Motor neuron (in vitro differentiated cells): ENCODE results near the gene TMEM214. TPM values are rescaled to one million over a fixed set of nuclear protein-coding genes. Genes with fewer than 3 reads are reported as not detected.
A peak's percentile ranks its signal among the peaks of the same experiment; 100 is the strongest.

ENCODE experiments used
- ATAC-seq, 8 experiments: fragments of 200-7000 bp; cut with Tn5 transposase; replicated peaks in 6 of 8; 2 replicates each; pipeline ENCODE4 v1.8.0; 2021; ENCODE audit warnings: mild to moderate bottlenecking in 8 of 8, moderate library complexity in 8 of 8
- H3K27ac ChIP-seq, 2 donors: fragments of 250-450 bp; sonication (Bioruptor Pico); 2 replicates each; pipeline ENCODE4 v1.9.0; 2021; ENCODE audit warnings: antibody characterized with exemption in 2 of 2, mild to moderate bottlenecking in 2 of 2, moderate library complexity in 1 of 2
- H3K4me1 ChIP-seq, 2 donors: fragments of 250-450 bp; sonication (Bioruptor Pico); replicated peaks in 1 of 2; 2 replicates each; pipeline ENCODE4 v1.6.1; 2021; ENCODE audit warnings: antibody characterized with exemption in 2 of 2, mild to moderate bottlenecking in 2 of 2, moderate library complexity in 1 of 2
- H3K4me3 ChIP-seq, 5 donors: fragments of 250-450 bp; sonication (Bioruptor Pico); 2 replicates each; pipeline ENCODE4 v1.9.0; 2021; ENCODE audit warnings: antibody characterized with exemption in 5 of 5, mild to moderate bottlenecking in 5 of 5, moderate library complexity in 4 of 5
- WGBS, 10 experiments: fragments of 450-650 bp; shearing (Covaris generic); methylation state at CpG; one replicate each; pipeline ENCODE4 v1.0.0; 2022; 5-methylcytosine and 5-hydroxymethylcytosine counted together
- in situ Hi-C, 9 experiments: fragments of 400-800 bp; cut with MboI; loops; one replicate each; pipeline ENCODE4 v1.15.0; 2021; ENCODE audit warnings: low sequenced_read_pairs in 9 of 9, low pct_unique_long_range_greater_than_20kb in 2 of 9; ENCODE audit not compliant: unreplicated experiment in 9 of 9
- total RNA-seq, 8 experiments: library from RNA; unstranded; fragments of 300-600 nt; gene quantifications; 2 replicates each; pipeline versions ENCODE4 v1.2.3 to v1.2.4, GENCODE V29; 2022

TMEM214 gene
- total RNA-seq, 8 experiments from 2014 or later: 11.8 to 44.1 (median 30.1) TPM

- ATAC-seq: no peak
- 73 to 100% (median 94%) methylated on average over 1 to 2 of the region's 2 CpGs; no CpG with 5 or more reads in 1 of the 10 experiments for WGBS, 10 experiments
- in situ Hi-C loops: loop anchor here in 1 of 9 experiments (25.0 kb wide), 1 partner anchor 164 kb away; the partner anchor contains the start of gene DPYSL5
- no peak overlapping the region for H3K27ac ChIP-seq
- H3K4me1 ChIP-seq: no peaks in the 10 kb centered on the region
- no peak overlapping the region for H3K4me3 ChIP-seq
Observed at GRCh38 chr2:27000995-27001394, 31.8 kb upstream of the TMEM214 start.

GRCh38 chr2:27001950-27002349 is 30.8 kb upstream of the TMEM214 start:
- no peak overlapping the region for H3K4me3 ChIP-seq
- H3K27ac ChIP-seq: no peak overlapping the region
- 0 to 80% (median 60%) methylated on average over 1 to 5 of the region's 5 CpGs; no CpG with 5 or more reads in 2 of the 10 experiments for WGBS, 10 experiments
- no peaks in the 10 kb centered on the region for H3K4me1 ChIP-seq
- in situ Hi-C loops: loop anchor here in 1 of 9 experiments (25.0 kb wide), 1 partner anchor 165 kb away; the partner anchor contains the start of gene DPYSL5
- peak in 7 of 8 experiments; percentile 19 to 62 (median 30) for ATAC-seq

- in situ Hi-C loops: loop anchor here in 1 of 9 experiments (25.0 kb wide), 1 partner anchor 166 kb away; the partner anchor contains the start of gene DPYSL5
- peak; percentile 45 to 95 (median 86) for ATAC-seq
- WGBS, 10 experiments: 20 to 100% (median 89%) methylated on average over 1 to 4 of the region's 4 CpGs; no CpG with 5 or more reads in 5 of the 10 experiments
- H3K4me1 ChIP-seq: no peaks in the 10 kb centered on the region
- no peak overlapping the region for H3K4me3 ChIP-seq
- no peak overlapping the region for H3K27ac ChIP-seq
Observed at GRCh38 chr2:27003007-27003406, 29.8 kb upstream of the TMEM214 start.

- in situ Hi-C loops: loop anchor here in 1 of 9 experiments (25.0 kb wide), 1 partner anchor 167 kb away; the partner anchor contains the start of gene DPYSL5
- Histone ChIP-seq H3K4me3 (no peak overlapping the region), H3K4me1 (no peaks in the 10 kb centered on the region), H3K27ac (no peak overlapping the region)
- ATAC-seq: peak in 4 of 8 experiments; percentile 26 to 45 (median 33)
- WGBS, 10 experiments: 67 to 94% (median 76%) methylated on average over 1 to 9 of the region's 9 CpGs; no CpG with 5 or more reads in 3 of the 10 experiments
Observed at GRCh38 chr2:27003857-27004256, 28.9 kb upstream of the TMEM214 start.

GRCh38 chr2:27006602-27007415 is 26.0 kb upstream of the TMEM214 start:
- no peak overlapping the region for H3K4me3 ChIP-seq
- no peak for ATAC-seq
- H3K4me1 ChIP-seq: no peaks in the 10 kb centered on the region
- in situ Hi-C loops: loop anchor here in 1 of 9 experiments (25.0 kb wide), 1 partner anchor 170 kb away; the partner anchor contains the start of gene DPYSL5
- 67 to 94% (median 72%) methylated on average over 1 to 6 of the region's 6 CpGs for WGBS, 10 experiments
- no peak overlapping the region for H3K27ac ChIP-seq

- no peak for ATAC-seq
- H3K4me1 ChIP-seq: no peaks in the 10 kb centered on the region
- H3K27ac ChIP-seq: no peak overlapping the region
Observed at GRCh38 chr2:27007416-27008374, 25.1 kb upstream of the TMEM214 start.

GRCh38 chr2:27008678-27009077 is 24.1 kb upstream of the TMEM214 start:
- Histone ChIP-seq H3K4me1 (no peaks in the 10 kb centered on the region), H3K27ac (no peak overlapping the region), H3K4me3 (no peak overlapping the region)
- WGBS, 10 experiments: 70 to 100% (median 85%) methylated on average over 1 to 4 of the region's 4 CpGs; no CpG with 5 or more reads in 4 of the 10 experiments
- ATAC-seq: no peak
- in situ Hi-C loops: loop anchor here in 1 of 9 experiments (25.0 kb wide), 1 partner anchor 171 kb away; the partner anchor contains the start of gene DPYSL5

More at GRCh38 chr2:27007416-27008374, 25.1 kb upstream of the TMEM214 start:
- 58 to 98% (median 83%) methylated on average over 4 to 8 of the region's 8 CpGs for WGBS, 10 experiments
- in situ Hi-C loops: loop anchor here in 1 of 9 experiments (25.0 kb wide), 1 partner anchor 170 kb away; the partner anchor contains the start of gene DPYSL5
- no peak overlapping the region for H3K4me3 ChIP-seq

- no peak for ATAC-seq
- H3K4me1 ChIP-seq: no peaks in the 10 kb centered on the region
- H3K27ac ChIP-seq: no peak overlapping the region
- H3K4me3 ChIP-seq: no peak overlapping the region
- in situ Hi-C loops: loop anchor here in 1 of 9 experiments (25.0 kb wide), 1 partner anchor 172 kb away; the partner anchor contains the start of gene DPYSL5
Observed at GRCh38 chr2:27009083-27009482, 23.7 kb upstream of the TMEM214 start.

GRCh38 chr2:27009716-27010115 is 23.0 kb upstream of the TMEM214 start:
- Histone ChIP-seq H3K4me1 (no peaks in the 10 kb centered on the region), H3K4me3 (no peak overlapping the region), H3K27ac (no peak overlapping the region)
- in situ Hi-C loops: loop anchor here in 2 of 9 experiments (5.0 to 25.0 kb wide), 3 partner anchors 45 to 172 kb away; partner anchors contain the start of gene DPYSL5 (in 1 of the 2)
- ATAC-seq: no peak
- WGBS, 10 experiments: 14 to 86% (median 68%) methylated on average over 1 to 2 of the region's 2 CpGs; no CpG with 5 or more reads in 2 of the 10 experiments

GRCh38 chr2:27010139-27010538 is 22.6 kb upstream of the TMEM214 start:
- in situ Hi-C loops: loop anchor here in 2 of 9 experiments (5.0 to 25.0 kb wide), 3 partner anchors 45 to 173 kb away; partner anchors contain the start of gene DPYSL5 (in 1 of the 2)
- Histone ChIP-seq H3K4me1 (no peaks in the 10 kb centered on the region), H3K27ac (no peak overlapping the region), H3K4me3 (no peak overlapping the region)
- no peak for ATAC-seq
- WGBS, 10 experiments: 57 to 100% (median 86%) methylated on average over 1 to 3 of the region's 3 CpGs; no CpG with 5 or more reads in 3 of the 10 experiments

GRCh38 chr2:27013738-27014137 is 19.0 kb upstream of the TMEM214 start:
- in situ Hi-C loops: loop anchor here in 2 of 9 experiments (5.0 to 25.0 kb wide), 3 partner anchors 49 to 176 kb away; partner anchors contain the start of gene DPYSL5 (in 1 of the 2)
- WGBS, 10 experiments: 79 to 100% (median 100%) methylated on average over 1 to 3 of the region's 4 CpGs; no CpG with 5 or more reads in 5 of the 10 experiments
- H3K4me1 ChIP-seq: no peaks in the 10 kb centered on the region
- no peak for ATAC-seq
- no peak overlapping the region for H3K27ac ChIP-seq
- no peak overlapping the region for H3K4me3 ChIP-seq
